Measurements from ENCODE around the gene SPRING1. TPM values are rescaled to one million over a fixed set of nuclear protein-coding genes. Genes with fewer than 3 reads are reported as not detected.
A peak's percentile ranks its signal among the peaks of the same experiment; 100 is the strongest.

The SPRING1 gene
- total RNA-seq, 1 donor from 2014 or later, result 40.8 TPM

GRCh38 chr12:116710370-116711150 lies 27.3 kb downstream of the SPRING1 start:
- TF ChIP-seq, protein P1, sequence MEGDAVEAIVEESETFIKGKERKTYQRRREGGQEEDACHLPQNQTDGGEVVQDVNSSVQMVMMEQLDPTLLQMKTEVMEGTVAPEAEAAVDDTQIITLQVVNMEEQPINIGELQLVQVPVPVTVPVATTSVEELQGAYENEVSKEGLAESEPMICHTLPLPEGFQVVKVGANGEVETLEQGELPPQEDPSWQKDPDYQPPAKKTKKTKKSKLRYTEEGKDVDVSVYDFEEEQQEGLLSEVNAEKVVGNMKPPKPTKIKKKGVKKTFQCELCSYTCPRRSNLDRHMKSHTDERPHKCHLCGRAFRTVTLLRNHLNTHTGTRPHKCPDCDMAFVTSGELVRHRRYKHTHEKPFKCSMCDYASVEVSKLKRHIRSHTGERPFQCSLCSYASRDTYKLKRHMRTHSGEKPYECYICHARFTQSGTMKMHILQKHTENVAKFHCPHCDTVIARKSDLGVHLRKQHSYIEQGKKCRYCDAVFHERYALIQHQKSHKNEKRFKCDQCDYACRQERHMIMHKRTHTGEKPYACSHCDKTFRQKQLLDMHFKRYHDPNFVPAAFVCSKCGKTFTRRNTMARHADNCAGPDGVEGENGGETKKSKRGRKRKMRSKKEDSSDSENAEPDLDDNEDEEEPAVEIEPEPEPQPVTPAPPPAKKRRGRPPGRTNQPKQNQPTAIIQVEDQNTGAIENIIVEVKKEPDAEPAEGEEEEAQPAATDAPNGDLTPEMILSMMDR (IDR thresholded peaks at IDR 0.05; ENCODE audit: partially characterized antibody, unreplicated experiment), result no peak
- peaks cover 3% of the 10 kb centered on the region for H3K9me3 Mint-ChIP-seq (ENCODE audit: unreplicated experiment)
- no peak overlapping the region for H3K27ac Mint-ChIP-seq (ENCODE audit: unreplicated experiment)
- no peaks in the 10 kb centered on the region for H3K36me3 Mint-ChIP-seq (ENCODE audit: unreplicated experiment)
- peaks cover 44% of the 10 kb centered on the region for H3K4me1 Mint-ChIP-seq (ENCODE audit: low read depth, unreplicated experiment)
- peaks cover 6% of the 10 kb centered on the region for H3K27me3 Mint-ChIP-seq (ENCODE audit: unreplicated experiment)
- H3K4me3 Mint-ChIP-seq (ENCODE audit: unreplicated experiment), result peak overlapping the region; percentile 47
- DNase-seq, result no peak

- TF ChIP-seq, protein P1 (IDR thresholded peaks at IDR 0.05; ENCODE audit: partially characterized antibody, unreplicated experiment), result no peak
- no peak overlapping the region for H3K27ac Mint-ChIP-seq (ENCODE audit: unreplicated experiment)
- H3K27me3 Mint-ChIP-seq (ENCODE audit: unreplicated experiment), result peaks cover 6% of the 10 kb centered on the region
- DNase-seq, result no peak
- H3K4me3 Mint-ChIP-seq (ENCODE audit: unreplicated experiment), result no peak overlapping the region
- peaks cover 3% of the 10 kb centered on the region for H3K9me3 Mint-ChIP-seq (ENCODE audit: unreplicated experiment)
- H3K4me1 Mint-ChIP-seq (ENCODE audit: low read depth, unreplicated experiment), result peaks cover 44% of the 10 kb centered on the region
- H3K36me3 Mint-ChIP-seq (ENCODE audit: unreplicated experiment), result no peaks in the 10 kb centered on the region
Observed at GRCh38 chr12:116709768-116710167, 28.1 kb downstream of the SPRING1 start.

GRCh38 chr12:116708826-116709756 lies 28.8 kb downstream of the SPRING1 start:
- peaks cover 44% of the 10 kb centered on the region for H3K4me1 Mint-ChIP-seq (ENCODE audit: low read depth, unreplicated experiment)
- peaks cover 3% of the 10 kb centered on the region for H3K9me3 Mint-ChIP-seq (ENCODE audit: unreplicated experiment)
- H3K27ac Mint-ChIP-seq (ENCODE audit: unreplicated experiment), result no peak overlapping the region
- H3K27me3 Mint-ChIP-seq (ENCODE audit: unreplicated experiment), result peaks cover 6% of the 10 kb centered on the region
- H3K4me3 Mint-ChIP-seq (ENCODE audit: unreplicated experiment), result no peak overlapping the region
- no peak for DNase-seq
- TF ChIP-seq, protein P1 (IDR thresholded peaks at IDR 0.05; ENCODE audit: partially characterized antibody, unreplicated experiment), result no peak
- no peaks in the 10 kb centered on the region for H3K36me3 Mint-ChIP-seq (ENCODE audit: unreplicated experiment)

GRCh38 chr12:116707751-116708150 lies 30.1 kb downstream of the SPRING1 start:
- DNase-seq, result no peak
- Mint-ChIP-seq H3K27me3 (ENCODE audit: unreplicated experiment) (peaks cover 6% of the 10 kb centered on the region), H3K27ac (ENCODE audit: unreplicated experiment) (no peak overlapping the region), H3K4me3 (ENCODE audit: unreplicated experiment) (no peak overlapping the region), H3K4me1 (ENCODE audit: low read depth, unreplicated experiment) (peaks cover 34% of the 10 kb centered on the region), H3K36me3 (ENCODE audit: unreplicated experiment) (no peaks in the 10 kb centered on the region), H3K9me3 (ENCODE audit: unreplicated experiment) (peaks cover 3% of the 10 kb centered on the region)
- TF ChIP-seq, protein P1 (IDR thresholded peaks at IDR 0.05; ENCODE audit: partially characterized antibody, unreplicated experiment), result no peak

All from glutamatergic neuron (in vitro differentiated cells).